ENCODE results near the gene SGPP2.

DNA sequence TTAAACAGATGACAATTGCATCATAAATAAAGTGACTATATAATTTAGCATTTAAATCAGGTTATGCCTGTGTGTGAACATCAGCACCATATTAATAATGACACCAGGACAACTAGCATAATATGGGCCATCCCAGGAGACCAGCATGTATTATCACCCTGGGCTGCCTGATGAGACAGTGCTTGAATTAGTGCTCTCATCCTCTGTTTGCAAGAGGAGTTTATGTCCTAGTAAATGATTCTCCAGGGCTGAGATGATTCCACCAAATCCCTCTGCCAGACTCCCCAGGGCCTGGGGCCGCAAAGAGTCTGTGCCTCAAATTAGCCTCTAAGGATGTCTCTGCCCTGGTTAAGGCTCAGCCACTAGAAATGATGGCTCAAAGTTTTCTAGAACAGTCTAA is 97.7 kb downstream of the SGPP2 start:
- no peak for TF ChIP-seq POLR2AphosphoS5 (IDR thresholded peaks at IDR 0.05)
- TF ChIP-seq CTCF (IDR thresholded peaks at IDR 0.05): no peak
